Measurements from ENCODE around the gene MERTK. TPM values are rescaled to one million over a fixed set of nuclear protein-coding genes. Genes with fewer than 3 reads are reported as not detected.
A peak's percentile ranks its signal among the peaks of the same experiment; 100 is the strongest.

Gene MERTK
- total and polyA plus RNA-seq, 2 of the 13 experiments (the other 11 are each of a cell fraction or from before 2014, with no cell fraction given), result 37.3 to 44.7 TPM

DNA sequence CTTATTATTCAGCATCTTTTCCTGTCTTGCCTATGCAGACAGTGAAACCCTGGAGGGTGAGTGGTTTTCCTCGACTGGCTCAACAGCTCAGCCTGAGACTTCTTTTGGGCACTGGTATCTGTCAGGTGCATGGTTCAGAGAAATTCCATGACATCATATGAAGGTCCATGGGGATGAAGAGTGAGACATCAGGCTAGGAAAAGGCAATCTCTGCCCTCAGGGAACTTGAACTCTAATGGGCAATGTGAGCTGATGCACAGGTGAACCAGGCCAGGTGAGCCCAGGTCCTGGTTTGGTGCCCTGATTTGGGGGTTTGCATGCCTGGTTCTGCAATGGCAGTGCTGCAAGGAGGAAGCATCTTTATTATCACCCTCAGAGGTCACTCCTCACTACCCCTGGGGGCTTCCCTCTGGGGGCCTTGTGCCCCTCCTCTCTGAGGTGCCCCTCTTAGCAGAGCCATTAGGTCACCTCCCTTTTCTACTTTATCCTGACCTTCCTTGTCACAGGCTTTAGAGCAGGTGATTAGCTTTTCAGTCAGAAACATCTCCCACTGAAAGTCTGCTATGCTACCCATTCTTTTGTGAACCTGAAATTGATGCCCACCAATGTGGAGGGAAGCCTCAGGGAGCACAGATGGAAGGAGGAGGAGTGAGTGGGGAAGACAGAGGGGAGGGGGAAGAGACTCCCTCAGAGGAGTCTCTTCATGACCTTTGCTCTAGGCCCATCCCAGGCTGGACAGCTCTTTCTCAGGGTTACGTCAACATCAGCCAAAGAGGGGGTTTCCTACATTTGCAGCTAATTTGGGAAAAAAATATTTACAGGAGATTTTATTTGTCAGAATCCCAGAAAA is 47.3 kb downstream of the MERTK start (continued):
- TF ChIP-seq, protein P1, sequence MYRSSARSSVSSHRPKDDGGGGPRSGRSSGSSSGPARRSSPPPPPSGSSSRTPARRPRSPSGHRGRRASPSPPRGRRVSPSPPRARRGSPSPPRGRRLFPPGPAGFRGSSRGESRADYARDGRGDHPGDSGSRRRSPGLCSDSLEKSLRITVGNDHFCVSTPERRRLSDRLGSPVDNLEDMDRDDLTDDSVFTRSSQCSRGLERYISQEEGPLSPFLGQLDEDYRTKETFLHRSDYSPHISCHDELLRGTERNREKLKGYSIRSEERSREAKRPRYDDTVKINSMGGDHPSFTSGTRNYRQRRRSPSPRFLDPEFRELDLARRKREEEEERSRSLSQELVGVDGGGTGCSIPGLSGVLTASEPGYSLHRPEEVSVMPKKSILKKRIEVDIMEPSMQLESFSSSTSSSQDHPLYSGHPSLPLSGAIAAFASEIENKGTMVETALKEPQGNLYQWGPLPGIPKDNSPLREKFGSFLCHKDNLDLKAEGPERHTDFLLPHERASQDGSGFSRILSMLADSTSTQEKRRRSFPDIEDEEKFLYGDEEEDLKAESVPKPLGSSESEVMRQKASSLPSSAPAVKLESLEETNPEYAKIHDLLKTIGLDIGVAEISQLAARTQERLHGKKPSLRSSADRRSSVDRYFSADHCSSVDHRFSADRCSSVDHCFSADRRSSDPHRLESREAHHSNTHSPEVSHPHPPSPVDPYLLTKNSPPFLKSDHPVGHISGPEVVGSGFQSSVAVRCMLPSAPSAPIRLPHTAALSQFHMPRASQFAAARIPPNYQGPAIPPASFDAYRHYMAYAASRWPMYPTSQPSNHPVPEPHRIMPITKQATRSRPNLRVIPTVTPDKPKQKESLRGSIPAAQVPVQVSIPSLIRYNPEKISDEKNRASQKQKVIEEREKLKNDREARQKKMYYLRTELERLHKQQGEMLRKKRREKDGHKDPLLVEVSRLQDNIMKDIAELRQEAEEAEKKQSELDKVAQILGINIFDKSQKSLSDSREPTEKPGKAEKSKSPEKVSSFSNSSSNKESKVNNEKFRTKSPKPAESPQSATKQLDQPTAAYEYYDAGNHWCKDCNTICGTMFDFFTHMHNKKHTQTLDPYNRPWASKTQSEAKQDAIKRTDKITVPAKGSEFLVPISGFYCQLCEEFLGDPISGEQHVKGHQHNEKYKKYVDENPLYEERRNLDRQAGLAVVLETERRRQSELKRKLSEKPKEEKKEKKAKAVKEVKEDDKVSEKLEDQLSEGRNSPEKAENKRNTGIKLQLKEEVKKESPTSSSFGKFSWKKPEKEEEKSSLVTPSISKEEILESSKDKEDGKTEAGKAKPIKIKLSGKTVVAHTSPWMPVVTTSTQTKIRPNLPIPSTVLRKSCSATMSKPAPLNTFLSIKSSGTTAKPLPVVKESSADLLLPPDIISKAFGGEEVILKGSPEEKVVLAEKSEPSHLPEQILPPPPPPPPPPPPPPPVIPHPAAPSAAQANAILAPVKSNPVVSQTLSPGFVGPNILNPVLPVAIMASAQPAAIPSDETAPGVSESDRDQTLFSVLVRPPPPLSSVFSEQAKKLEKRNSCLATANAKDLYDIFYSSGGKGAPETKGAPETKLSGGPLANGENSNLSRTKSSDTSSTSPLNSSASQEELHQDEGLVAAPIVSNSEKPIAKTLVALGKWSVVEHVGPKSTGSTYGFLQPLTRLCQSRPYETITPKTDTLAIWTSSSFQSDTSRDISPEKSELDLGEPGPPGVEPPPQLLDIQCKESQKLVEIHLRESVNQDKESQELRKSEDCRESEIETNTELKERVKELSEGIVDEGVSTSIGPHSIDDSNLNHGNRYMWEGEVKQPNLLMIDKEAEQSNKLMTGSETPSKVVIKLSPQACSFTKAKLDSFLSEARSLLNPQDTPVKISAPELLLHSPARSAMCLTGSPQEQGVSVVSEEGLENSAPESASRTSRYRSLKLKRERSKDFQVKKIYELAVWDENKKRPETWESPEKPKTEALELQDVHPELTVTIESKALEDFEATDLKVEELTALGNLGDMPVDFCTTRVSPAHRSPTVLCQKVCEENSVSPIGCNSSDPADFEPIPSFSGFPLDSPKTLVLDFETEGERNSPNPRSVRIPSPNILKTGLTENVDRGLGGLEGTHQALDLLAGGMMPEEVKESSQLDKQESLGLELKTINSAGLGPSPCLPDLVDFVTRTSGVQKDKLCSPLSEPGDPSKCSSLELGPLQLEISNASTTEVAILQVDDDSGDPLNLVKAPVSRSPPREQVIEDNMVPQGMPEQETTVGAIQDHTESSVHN (CRISPR knock-in tag; IDR thresholded peaks at IDR 0.05), result 0 out of 2 replicates have a peak, but pooled peaks have one; percentile 55
- TF ChIP-seq RELA (CRISPR knock-in tag; IDR thresholded peaks at IDR 0.05), result 0 out of 2 replicates have a peak, but pooled peaks have one; percentile 83
- no peak for TF ChIP-seq ARHGAP35 (CRISPR knock-in tag; IDR thresholded peaks at IDR 0.05; ENCODE audit: borderline replicate concordance)
- 0 out of 2 replicates have a peak, but pooled peaks have one; percentile 62 for TF ChIP-seq ZFP37 (CRISPR knock-in tag; IDR thresholded peaks at IDR 0.05; ENCODE audit: borderline replicate concordance)
- TF ChIP-seq ZNF614 (CRISPR knock-in tag; IDR thresholded peaks at IDR 0.05; ENCODE audit: borderline replicate concordance), result peak; percentile 31; the same call in 1 of the 2 replicates
- peak; percentile 63 for TF ChIP-seq HNF4G (IDR thresholded peaks at IDR 0.05; ENCODE audit: borderline replicate concordance, low read depth, low read length)
- peak; percentile 72; the same call in 1 of the 2 replicates for TF ChIP-seq HNF4G (CRISPR knock-in tag; IDR thresholded peaks at IDR 0.05; ENCODE audit: borderline replicate concordance, low read depth)
- no peak for TF ChIP-seq NONO (IDR thresholded peaks at IDR 0.05)
- peak; percentile 51; the same call in 1 of the 2 replicates for TF ChIP-seq NONO (CRISPR knock-in tag; conservative IDR thresholded peaks at IDR 0.05)
- peak; percentile 42 for TF ChIP-seq XRCC5 (optimal IDR thresholded peaks at IDR 0.05; ENCODE audit: low read length)
- no peak for TF ChIP-seq ASH2L (IDR thresholded peaks at IDR 0.05; ENCODE audit: insufficient read length, low read depth, low read length)
- no peak for TF ChIP-seq U2AF1 (optimal IDR thresholded peaks at IDR 0.05; ENCODE audit: low read depth, low read length)
- peak; percentile 56; the same call in 1 of the 2 replicates for TF ChIP-seq BORCS8-MEF2B (CRISPR knock-in tag; IDR thresholded peaks at IDR 0.05)
- peak; percentile 52 for TF ChIP-seq FOXO1 (CRISPR knock-in tag; IDR thresholded peaks at IDR 0.05)
- TF ChIP-seq ZNF263 (CRISPR knock-in tag; IDR thresholded peaks at IDR 0.05), result peak; percentile 99
- TF ChIP-seq, protein P2, sequence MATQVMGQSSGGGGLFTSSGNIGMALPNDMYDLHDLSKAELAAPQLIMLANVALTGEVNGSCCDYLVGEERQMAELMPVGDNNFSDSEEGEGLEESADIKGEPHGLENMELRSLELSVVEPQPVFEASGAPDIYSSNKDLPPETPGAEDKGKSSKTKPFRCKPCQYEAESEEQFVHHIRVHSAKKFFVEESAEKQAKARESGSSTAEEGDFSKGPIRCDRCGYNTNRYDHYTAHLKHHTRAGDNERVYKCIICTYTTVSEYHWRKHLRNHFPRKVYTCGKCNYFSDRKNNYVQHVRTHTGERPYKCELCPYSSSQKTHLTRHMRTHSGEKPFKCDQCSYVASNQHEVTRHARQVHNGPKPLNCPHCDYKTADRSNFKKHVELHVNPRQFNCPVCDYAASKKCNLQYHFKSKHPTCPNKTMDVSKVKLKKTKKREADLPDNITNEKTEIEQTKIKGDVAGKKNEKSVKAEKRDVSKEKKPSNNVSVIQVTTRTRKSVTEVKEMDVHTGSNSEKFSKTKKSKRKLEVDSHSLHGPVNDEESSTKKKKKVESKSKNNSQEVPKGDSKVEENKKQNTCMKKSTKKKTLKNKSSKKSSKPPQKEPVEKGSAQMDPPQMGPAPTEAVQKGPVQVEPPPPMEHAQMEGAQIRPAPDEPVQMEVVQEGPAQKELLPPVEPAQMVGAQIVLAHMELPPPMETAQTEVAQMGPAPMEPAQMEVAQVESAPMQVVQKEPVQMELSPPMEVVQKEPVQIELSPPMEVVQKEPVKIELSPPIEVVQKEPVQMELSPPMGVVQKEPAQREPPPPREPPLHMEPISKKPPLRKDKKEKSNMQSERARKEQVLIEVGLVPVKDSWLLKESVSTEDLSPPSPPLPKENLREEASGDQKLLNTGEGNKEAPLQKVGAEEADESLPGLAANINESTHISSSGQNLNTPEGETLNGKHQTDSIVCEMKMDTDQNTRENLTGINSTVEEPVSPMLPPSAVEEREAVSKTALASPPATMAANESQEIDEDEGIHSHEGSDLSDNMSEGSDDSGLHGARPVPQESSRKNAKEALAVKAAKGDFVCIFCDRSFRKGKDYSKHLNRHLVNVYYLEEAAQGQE (IDR thresholded peaks at IDR 0.05; ENCODE audit: borderline replicate concordance in 1 of 2, low read depth in 1 of 2, low read length in 2 of 2), result peak; percentile 18 to 89
- peak; percentile 56 for TF ChIP-seq GATAD2A (CRISPR knock-in tag; IDR thresholded peaks at IDR 0.05)
